ENCODE data around the gene ENTPD1.
"Not testable (repeated sequence)": the region's sequence is repeated elsewhere in the genome, so short reads cannot be mapped to it uniquely, and the experiment has no call there.

The ENTPD1 gene

DNA sequence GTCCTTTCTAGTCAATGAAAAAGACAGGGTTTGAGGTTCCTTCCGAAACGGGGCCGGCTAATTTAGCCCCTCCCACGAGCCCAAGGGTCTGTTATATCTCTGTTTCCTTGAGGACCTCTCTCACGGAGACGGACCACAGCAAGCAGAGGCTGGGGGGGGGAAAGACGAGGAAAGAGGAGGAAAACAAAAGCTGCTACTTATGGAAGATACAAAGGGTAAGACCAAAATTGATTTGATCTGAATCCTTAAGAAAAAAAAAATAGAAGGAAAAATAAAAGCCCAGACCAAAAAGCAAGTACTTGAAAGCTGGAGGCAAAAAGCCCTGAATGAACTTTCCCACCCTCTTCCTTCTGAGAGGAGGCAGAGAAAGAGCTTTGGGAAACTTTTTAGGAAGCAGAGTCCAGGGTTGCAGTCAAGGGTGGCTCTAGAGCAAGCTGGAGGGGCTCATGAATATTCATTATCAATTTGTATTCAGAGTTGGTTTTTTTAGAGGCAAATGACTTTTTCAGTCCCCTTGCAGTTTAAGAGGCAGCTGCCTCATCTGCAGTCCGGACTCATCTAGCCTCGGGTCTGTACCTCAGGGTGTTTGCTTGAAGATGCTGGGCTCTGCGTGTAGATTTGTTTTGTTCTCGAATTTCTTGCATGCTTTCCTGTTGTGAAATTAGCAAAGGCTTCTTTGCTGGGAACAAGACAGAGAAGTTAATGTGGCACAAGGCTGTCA is at the start of gene ENTPD1:
Gene ENTPD1, plus strand, starts transcription at position 123 of the 721 bp plus-strand sequence. Its CDS starts 77 bp downstream, at position 200.
- no peak for DNase-seq (ENCODE audit: low read depth, low spot score)

DNA sequence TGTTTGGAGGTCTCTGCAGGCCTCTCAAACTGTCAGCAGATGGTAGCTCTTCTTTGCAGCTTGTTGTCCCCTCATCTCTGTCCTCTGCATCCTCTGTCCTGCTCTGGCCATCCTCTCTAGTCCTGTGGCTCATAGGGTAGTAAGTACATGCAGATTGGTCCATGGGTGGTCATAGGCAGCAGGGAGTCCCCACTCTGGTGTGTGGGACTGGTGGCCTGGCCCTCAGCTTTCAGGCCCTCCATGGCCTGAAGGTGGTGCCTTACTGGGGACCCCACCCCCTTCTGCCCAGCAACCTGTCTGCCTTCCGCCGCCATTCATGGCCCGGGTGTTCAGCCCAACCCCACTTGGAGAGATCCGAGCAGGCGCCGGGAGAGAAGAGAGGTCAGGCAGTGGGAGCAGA is 49.4 kb upstream of the ENTPD1 start:
- no peak for DNase-seq (ENCODE audit: low read depth, low spot score)

DNA sequence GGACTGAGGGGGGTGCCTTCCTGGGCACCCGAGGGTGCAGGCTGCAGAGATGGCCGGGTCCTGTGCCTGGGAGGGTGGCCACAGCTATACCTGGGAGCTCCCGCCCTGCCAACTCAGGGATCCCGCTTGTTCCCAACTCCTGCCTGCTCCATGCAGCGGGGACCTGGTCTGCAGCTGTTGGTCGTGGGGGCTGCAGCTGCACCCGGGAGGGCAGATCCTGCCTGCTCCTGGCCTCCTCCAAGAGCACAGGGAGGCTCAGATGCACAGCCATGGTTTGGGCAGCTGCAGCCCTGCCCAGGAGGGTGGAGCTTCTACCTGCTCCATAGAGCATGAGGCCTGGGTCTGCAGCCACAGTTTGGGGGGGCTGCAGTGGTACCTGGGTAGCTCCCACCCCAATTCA is 49.0 kb upstream of the ENTPD1 start:
- no peak for DNase-seq (ENCODE audit: low read depth, low spot score)

GRCh38 chr10:95711492-95711891 is 44.5 kb upstream of the ENTPD1 start:
- no peak for DNase-seq (ENCODE audit: low read depth, low spot score)

DNA sequence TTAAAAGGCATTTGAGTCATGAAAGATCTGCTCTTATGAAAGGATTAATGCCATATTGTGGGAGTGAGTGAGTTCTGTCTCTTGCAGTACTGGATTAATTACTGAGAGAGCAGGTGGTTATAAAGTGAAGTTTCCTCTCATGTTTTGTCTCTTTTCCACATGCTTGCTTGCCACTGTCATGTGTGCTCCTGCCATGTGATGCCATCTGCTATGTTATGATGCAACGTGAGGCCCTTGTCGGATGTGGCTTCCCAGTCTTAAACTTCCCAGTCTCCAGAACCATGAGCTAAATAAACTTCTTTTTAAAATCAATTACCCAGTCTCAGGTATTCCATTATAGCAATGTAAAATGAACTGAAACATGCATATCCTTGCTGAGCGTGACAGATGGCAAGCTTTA is 39.5 kb upstream of the ENTPD1 start:
- no peak for DNase-seq (ENCODE audit: low read depth, low spot score)

DNA sequence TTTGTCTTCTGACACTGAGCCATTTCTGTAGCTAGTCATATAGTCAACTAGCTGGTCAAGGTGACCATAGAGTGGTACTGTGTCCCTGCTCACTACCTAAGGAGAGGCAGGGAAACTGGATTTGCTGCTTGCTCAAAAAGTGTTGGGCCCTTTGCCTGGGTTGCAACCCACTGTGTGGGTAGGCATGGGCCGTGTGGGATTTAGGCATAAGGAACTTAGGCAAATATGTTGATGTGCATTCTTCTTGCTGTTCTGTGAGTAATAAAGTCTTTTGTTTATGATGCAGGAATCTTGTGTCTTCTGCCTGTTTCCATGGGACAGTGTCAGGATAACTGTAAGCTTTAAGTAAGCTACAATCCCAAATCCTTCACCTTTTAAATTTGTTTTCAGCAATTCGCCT is 39.1 kb upstream of the ENTPD1 start:
- DNase-seq (ENCODE audit: low read depth, low spot score), result no peak

- not testable (repeated sequence) for DNase-seq (ENCODE audit: low read depth, low spot score)
These were observed 35.2 kb upstream of the ENTPD1 start for GRCh38 chr10:95720745-95721144.

DNA sequence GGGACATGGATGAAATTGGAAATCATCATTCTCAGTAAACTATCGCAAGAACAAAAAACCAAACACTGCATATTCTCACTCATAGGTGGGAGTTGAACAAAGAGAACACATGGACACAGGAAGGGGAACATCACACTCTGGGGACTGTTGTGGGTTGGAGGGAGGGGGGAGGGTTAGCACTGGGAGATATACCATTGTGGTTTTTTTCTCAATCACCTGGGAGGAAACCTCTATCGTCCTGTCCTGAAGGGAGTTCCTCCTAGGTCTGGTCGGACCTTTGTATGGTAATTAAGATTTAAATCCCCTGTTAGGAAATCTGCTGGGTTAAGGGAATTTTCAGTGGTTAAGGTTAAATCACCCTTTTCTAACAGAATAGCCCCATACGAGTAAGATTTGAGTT is 33.5 kb upstream of the ENTPD1 start:
- not testable (repeated sequence) for DNase-seq (ENCODE audit: low read depth, low spot score)

- DNase-seq (ENCODE audit: low read depth, low spot score), result no peak
These were observed 27.4 kb upstream of the ENTPD1 start for GRCh38 chr10:95728526-95728925.

GRCh38 chr10:95729323-95730055 is 26.5 kb upstream of the ENTPD1 start:
- no peak for DNase-seq (ENCODE audit: low read depth, low spot score)

DNA sequence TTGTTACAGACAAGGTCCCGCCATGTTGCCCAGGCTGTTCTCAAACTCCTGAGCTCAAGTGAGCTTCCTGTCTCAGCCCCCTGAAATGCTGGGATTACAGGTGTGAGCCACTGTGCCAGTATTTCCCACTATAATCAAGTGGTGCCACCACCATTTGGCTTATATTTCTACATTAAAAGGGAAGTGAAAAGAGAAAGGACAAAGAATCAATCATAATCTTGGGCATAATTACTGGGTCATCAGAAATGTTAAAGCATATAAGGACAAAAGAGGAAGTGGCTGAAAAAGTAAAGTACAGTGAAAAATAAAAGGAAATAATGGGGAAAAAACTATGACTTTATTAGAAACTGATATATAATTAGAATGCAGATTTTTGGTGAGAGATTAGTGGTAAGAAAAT is 25.7 kb upstream of the ENTPD1 start:
- DNase-seq (ENCODE audit: low read depth, low spot score), result no peak

- DNase-seq (ENCODE audit: low read depth, low spot score), result not testable (repeated sequence)
These were observed 23.1 kb upstream of the ENTPD1 start for GRCh38 chr10:95732907-95733306.

DNA sequence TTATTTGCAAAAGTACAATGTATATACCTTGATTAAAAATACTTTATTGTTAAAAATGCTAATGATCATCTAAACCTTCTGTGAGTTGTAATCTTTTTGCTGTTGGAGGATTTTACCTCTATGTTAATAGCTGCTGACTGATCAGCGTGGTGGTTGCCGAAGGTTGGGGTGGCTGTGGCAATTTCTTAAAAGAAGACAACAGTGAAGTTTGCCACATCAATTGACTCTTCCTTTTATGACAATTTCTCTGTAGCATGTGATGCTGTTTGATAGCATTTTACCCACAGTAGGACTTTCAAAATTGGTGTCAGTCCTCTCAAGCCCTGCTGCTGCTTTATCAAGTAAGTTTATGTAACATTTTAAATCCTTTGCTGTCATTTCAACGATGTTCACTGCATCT is 16.9 kb upstream of the ENTPD1 start:
- no peak for DNase-seq (ENCODE audit: low read depth, low spot score)

DNA sequence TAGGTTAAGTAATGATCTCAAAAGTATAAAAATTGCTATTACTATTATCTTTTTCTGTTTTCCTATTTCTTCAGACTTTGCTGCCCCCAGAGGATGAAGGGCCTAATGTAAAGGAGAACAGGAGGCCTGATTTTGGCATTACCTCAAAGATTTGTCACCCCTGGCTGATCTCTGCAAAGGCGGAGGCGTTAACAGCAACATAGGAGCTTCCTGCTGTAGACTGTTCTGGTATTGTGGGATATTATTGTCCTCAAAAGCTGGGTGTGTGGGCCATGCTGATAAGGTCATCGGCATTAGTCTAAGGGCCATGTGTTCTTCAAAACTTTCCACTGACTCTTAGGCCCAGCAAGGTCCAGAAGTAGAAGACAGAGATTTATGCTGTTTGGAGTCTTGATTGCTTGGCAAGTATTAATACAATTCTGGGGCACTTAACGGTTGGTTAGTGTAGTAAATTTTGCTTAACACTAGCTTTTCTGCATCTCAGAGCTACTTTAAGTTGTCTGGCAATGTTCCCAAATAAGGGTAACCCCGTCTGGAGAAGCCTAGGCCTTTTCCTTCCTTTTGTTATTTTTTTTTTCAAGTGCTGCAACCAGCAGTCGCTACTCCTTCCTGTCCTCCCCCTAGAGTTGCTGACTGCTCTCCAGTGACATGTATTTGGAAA is 14.0 kb upstream of the ENTPD1 start:
- DNase-seq (ENCODE audit: low read depth, low spot score), result no peak

DNA sequence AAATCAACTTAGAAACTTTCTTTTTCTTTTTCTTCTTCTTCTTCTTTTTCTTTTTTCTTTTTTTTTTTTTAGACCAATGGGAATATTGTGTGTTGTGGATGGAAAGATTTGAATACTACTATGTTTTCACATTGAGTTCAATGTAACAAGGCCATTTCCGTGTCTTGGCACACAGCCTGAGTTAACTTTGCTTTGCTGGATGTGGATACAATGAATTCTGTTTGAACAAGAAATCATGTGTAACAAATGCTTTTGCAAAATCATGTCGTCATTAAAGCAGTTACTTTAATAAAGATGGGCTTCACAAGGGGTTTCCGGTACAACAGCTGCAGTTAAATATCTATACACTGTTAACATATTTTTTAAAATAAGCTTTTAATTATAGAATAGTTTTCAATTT is 13.5 kb upstream of the ENTPD1 start:
- no peak for DNase-seq (ENCODE audit: low read depth, low spot score)

- DNase-seq (ENCODE audit: low read depth, low spot score), result no peak
These were observed 12.9 kb upstream of the ENTPD1 start for GRCh38 chr10:95742962-95743535.

- no peak for DNase-seq (ENCODE audit: low read depth, low spot score)
These were observed 10.5 kb upstream of the ENTPD1 start for GRCh38 chr10:95745501-95745900.

- DNase-seq (ENCODE audit: low read depth, low spot score), result no peak
These were observed 7.6 kb upstream of the ENTPD1 start for GRCh38 chr10:95748349-95748748.

DNA sequence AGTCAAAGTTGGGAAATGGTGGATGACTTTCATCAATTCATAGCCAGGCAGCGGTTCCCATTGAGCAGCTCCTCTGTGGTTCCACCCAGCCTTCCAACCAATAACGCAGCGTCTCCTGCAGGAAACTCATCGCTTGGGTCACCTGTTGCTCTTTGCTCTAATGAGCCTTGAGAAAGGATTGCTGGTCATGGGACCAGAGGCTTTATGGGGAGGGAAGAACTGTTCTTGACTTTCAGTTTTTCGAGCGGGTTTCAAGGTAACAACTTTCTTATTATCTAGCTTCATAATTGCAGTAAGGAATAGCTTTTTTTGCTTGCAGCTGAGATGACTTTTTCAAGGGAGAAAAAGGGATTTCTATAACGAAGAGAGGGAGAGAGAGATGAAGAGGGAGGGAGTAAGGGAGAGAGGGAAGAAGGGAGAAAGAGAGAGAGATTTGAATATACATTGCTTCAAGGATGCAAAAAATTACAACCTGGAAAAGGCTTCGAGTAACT is 405 bp upstream of the ENTPD1 start:
- no peak for DNase-seq (ENCODE audit: low read depth, low spot score)

GRCh38 chr10:95756809-95757684 is 1.1 kb downstream of the ENTPD1 start:
- no peak for DNase-seq (ENCODE audit: low read depth, low spot score)

DNA sequence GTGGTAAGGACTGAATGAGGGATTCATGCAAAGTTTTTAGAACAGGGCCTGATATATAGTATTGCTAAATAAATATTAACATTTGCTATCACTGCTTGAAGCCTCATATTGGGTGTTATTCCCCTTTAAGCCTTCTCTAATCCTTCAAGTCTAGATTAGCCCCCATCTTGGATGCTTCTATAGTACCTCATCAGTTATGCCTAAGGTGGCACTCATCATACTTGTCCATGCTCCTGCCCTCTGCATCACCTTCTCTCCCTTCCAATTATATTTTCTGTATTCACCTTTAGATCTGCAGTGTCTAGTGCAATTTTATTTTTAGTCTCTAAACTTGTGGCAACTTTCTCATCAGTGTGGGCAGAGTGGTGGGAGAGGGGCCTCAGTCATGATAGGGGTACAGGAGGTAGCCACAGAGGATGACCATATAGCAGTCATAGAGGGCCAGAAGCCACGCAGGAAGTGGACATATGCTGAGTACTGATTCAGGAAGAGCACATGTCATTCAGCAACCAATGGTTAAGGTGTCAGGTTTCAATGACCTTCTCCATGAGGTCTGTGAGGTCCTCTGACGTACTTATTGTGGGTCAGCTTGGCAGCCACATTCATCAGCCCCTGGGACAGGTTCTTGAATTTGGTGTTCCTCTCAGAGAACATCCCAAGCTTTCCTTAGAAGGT is 2.5 kb downstream of the ENTPD1 start:
- no peak for DNase-seq (ENCODE audit: low read depth, low spot score)

Data from smooth muscle cell of the brain vasculature (primary cell).